Stimulated activated CD8-positive, alpha-beta memory T cell treated with anti-CD3 and anti-CD28 coated beads, Interleukin-12 subunit alpha, Interleukin-12 subunit beta, amount 100 ng/mL, for 4 hours (primary cell): ENCODE data around the gene SCAMP1.

Experiments used
- DNase-seq: peaks from one replicate; pipeline ENCODE4 v3.0.0-alpha.2; 2020; ENCODE audit warnings: low read depth

SCAMP1 gene

DNA sequence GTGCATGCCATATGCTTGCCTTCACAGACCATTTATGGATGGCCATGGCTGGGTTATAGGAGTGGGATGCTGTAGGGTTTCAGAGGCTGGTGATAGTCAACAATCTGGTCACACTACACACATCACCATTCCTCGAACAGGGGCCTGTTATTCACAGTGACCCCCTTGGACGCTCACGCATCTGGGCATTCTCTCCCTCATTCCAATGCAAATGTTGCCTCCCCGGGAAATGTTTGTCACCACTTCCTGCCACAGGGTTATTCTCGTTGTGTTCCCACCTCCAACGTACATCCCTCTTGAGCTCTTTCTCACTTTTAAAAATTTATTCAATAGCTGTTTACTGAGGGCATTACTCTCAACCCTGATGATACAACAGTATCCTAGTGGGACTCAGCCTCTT lies 135.4 kb downstream of the SCAMP1 start:
- DNase-seq, result no peak

DNA sequence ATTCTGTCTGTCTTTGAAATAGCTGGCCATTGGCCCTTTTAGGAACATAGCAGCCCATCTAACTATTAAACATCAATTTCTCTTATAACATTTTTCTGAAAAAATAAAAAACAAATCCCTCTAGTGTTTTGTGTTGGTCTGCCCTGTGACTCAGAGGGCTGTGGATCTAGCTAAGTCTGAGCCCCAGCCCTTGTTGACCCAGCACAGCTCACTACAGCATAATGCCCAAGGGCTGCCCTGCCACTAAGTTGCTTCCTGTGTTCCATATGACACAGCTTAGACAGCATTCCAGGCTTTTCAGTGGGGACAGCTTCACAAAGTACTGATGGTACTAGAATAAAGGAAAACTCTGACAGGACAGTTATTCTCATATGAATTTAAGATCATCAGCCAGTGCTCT lies 136.0 kb downstream of the SCAMP1 start:
- DNase-seq, result no peak

DNA sequence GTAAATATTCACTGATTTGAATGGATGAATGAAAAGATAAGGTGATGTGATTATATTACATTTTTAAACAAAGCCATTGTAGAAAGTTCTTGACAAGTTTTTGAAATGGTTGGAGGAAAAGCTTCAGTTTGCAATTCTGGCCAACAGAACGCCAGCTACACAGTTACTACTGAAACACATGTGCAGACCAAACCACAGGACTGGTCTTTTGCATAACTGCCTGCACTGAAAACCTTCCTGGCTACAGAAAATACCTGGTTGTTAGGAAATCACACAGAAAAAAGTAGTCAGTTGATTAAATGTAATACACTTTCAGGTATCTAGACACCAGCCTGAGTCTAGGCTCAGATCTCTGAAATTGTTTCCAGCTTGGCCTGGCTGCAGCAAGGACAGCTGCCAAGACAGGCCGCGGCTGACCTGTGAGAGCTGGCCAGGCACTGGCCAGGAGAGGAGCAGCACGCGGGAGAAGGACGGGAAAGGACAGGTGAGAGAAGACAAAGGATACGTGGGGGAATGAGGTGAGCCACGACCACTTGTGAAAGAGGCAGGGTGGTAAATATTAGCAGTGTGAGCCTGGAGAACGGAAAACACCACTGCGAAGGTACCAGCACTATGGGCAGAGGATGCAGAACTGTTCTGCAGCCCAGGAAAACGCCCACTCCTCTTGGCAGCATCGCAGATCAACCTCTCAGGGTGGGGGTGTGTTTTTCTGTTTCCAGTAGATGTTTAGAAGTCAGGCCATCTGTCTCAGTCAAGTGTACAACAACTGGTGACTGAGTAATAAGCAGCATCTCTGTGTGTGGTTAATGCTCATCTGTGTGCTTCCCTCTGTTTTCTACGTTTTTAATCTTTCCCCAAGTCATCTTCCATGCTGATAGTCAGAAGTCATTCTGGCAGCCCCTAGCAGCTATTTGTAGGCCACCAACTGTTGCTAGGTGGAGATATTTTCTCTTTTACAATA lies 137.4 kb downstream of the SCAMP1 start:
- DNase-seq, result no peak

DNA sequence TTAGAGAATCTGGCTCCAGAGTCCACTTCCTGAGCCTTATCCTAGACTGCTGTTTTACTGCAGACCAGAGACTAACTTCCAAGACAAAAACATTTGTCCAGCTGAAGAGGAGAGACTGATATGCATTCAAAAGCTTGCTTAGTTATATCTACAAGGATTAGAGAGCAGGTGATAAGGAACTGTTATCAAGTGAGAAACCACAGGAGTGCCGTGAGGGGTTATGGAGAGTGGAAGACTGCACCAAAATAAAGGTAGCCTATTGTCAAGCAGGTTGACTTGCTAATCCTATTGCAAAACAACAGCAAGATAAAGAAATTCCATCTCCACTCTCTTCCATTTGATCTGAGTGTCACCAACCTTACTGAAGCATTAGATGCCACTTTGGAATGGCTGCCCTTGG lies 139.1 kb downstream of the SCAMP1 start:
- DNase-seq, result no peak

DNA sequence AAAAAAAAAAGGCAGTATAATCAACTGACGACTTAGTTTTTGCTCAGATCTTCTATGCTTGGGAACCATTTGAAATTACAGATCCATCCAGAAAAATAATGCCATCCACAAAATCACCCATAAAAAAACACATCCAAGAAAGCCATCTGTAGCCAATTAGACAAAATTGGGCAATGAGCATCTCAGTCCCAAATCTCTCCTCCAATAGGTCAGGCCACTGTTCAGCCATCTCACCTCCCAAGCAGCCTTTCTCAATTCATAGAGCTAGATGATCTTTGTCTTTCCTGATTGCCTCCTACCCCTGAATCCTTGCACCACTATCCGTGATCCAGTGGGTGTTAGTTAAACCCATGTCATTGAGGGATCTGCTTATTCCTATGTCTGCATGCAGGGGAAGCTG lies 139.6 kb downstream of the SCAMP1 start:
- no peak for DNase-seq

DNA sequence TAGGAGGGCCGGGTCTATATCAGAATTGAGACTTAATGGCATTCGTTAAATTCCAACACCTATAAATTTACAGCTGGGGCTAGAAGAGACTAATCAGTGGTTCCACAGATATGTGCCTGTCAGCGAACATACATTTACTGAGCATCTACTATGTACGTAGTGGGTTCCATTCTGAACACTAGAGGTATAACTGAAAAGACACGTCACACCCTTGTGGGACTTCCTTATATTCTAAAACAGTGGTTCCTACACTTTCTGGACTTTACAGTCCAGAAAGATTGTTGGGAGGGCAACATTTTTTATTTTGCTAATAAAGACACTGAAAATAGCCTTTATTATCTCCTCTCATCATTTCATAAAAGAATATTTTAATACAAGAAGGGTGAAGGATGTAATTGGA lies 140.5 kb downstream of the SCAMP1 start:
- DNase-seq, result no peak

DNA sequence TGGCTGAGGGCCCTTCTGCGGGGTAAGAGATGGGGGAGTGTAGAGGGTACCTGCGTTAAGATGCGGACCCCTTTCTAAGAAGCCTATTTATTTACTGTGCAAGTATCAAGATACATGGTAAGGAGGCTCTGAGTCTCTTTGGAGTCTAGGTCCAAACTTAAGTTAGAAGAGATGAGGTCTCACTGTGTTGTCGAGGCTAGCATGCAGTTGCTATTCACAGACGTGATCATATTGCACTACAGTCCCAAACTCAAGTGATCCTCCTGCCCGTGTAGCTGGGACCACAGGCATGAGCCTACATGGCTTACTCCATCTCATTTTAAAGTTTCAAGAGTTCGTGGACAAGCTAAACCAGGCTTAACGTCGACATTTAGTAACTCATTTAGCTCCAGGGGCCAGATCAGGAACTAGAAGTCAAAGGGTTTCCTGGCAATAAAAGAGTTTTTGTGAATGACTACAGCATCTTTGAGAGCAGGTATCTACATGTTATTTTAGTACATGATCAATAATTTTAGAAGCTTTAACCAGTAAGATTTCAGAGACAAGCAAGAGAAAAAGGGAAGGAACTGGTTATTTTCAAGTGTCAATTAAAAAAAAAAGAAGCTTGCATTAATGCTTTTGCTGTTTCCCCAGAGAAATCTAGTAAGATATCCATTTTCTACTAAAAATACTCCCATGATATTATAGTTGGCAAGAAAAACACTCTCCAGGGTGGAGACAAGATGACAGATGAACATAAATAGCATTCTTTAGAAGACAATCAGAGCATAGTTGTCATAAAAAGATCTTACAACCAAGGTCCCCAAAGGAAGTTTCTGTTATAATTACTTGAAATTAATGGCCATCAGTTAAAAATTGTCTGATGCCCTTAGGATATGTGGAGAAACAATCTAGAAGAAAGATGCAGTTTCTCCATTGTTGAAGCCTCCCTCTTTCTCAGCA lies 141.3 kb downstream of the SCAMP1 start:
- DNase-seq, result no peak

DNA sequence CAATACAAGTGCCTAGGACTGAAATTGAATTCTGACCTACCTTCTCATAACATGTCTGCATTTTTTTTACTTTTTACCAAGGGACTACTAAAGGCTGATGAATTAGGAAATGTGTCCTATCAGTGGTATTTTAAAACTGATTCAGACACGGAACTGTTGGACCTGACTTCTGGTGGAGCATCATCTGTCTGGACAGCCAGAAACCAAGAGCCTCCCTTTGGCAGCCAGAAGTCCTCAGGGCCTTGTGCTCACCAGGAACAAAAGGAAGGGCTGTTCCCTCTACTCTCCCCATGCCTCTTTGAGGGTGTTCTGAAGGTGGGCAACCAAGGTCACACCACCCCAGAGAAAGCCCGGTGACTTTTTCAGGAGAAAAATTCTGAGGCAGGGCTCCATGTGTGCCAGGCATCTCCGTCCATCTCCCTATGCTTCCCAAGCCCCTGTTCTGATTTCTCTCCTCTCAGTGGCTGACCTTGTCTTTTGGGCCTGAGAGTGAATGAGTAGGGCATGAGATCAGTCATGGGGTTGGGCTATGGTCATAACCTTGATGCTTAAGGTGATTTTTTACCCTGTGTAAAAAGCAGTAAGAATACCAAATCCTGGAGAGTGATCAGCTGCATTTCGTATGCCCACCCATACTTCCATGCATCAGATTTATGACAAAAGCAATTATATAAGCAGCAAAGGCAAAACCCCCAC lies 143.7 kb downstream of the SCAMP1 start:
- DNase-seq, result no peak

DNA sequence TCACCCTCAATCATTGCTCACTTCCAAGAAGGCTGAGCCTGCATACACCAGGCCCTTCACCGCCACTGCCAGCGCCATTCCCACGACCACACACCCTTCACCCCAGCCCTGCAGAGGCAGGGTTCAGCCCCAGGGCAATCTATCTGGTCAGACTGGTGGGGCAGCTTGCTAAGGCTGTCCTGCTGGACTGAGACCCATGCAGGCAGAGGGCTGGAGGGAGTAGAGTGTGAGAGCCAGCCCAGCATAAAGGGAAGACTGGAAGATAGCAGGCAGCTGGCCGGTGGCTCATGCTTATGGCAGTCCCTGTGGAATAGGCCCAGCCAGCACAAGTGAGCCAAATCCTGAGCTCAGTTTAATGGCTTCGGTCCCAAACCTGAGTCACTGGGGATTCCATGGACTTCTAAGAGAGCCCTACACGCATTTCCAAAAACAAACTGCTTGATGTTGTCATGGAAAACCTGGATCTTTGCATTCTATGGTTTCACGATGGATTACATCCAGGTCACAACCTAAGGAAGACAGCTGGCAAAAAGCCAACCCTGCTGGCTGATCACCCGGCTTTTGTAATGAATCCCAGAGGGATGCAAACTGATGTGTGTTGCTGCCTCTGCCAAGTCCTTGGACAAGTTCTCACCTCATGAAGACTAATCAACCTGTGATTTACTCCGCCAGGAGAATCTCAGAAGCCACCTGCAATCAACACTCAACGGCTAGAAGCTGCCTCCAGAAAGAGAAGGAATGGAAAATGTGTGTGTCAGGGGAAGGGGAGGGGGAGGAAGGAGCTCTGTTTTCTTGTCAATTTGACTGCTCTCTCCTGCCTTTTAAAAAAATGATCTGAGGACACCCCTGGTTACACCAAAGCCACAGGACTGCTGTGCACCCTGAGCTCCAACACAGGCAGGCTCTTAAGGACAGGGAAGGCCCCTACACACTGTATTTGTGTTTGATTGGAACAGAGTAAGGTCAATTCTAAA lies 144.6 kb downstream of the SCAMP1 start:
- no peak for DNase-seq

DNA sequence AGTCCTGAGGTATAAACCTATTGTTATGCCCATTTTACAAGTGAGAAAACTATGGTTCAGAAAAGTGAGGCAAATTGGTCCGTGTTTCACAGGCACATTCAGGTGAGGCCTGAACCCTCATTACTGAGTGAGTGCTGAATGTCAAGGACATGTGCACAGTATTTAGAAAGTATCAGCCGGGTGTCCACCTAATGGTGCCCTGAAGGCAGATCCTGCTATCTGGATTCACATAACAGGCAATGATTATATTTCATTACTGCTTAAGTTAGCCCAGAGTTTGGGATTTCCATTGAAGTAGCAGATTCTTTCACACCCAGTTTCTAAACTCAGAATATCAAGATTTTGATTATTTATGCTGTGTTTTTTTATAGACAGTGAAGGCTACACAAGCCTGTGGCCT lies 145.4 kb downstream of the SCAMP1 start:
- no peak for DNase-seq

DNA sequence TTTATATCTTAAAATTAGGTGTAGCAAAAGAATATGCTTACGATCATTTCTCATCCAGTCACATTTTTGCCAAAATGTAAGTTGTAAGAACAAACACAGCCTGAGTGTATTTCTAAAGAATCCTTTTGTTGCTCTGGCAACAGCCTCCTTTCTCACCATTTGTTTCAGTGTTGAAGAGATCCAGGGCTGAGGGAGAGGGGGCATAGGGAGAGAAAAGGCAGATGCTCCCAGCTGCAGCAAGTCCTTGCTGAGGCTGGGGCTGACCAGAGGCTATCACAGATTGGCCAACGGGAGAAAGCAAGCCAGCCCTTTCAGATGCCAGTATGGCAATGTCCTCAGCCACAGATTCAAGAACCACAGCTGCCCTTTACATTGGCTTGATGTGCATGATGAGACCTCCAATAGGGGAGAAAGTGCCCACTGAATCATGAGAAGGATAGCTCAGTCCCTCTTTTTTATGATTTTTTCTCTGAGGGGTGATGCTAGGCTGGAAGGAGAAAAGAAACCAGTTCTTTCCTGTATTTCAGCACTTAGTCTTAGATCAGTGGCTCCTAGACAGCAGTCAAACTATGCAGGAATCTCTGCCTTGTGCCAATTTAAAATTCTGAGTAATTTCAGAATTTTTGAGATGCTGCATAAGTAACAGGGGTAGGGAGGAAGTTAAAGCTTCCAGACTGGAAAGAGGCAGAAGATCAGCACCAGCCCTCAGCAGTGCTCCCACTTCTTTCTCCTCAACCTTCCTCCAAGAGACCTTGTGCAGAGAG lies 146.0 kb downstream of the SCAMP1 start:
- DNase-seq, result no peak

DNA sequence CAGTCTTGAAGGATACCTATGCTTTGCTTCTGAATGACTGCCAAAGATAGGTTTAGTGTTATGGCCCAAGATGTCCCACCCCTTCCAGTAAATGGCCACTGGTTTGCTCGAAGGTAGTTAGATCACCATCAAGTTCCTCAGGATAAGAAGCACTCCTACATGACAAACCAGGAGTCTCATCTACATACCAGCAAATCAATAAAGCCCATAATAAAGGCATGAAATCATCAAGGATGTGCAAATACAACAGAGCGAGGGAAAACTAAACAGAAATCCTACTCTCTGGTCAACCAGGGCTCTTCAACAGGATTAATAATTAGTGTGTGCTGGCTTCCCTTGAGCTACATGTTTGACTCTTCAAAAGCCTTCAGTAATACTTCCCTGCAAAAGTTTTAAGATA lies 147.1 kb downstream of the SCAMP1 start:
- DNase-seq, result no peak

DNA sequence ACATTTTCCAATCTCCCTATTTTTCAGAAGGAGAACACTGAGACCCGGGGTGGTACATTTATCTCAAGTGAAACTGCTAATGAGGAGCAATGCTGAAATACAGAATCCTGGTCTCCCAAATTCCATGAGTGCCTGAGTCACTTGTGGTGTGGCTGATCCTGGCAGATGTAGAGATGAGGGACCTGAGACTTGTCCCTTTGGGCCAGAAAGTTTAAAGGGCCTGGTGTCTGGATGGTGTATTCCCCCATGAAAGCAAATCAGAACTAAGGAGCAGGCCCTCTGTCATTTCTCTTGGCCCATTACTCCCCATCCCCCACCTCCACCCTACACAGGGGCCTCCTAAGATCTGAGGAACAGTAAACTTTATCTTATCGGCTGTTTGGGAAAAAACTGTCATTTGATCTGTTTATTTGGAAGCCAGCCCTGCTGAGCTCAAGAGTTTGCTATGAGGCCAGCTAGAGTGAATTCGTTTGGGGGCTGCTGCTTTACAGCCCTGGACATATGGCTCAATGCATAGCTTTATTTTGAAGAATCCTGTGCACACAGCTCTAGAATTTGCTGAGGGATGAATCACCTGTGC lies 147.9 kb downstream of the SCAMP1 start:
- no peak for DNase-seq

DNA sequence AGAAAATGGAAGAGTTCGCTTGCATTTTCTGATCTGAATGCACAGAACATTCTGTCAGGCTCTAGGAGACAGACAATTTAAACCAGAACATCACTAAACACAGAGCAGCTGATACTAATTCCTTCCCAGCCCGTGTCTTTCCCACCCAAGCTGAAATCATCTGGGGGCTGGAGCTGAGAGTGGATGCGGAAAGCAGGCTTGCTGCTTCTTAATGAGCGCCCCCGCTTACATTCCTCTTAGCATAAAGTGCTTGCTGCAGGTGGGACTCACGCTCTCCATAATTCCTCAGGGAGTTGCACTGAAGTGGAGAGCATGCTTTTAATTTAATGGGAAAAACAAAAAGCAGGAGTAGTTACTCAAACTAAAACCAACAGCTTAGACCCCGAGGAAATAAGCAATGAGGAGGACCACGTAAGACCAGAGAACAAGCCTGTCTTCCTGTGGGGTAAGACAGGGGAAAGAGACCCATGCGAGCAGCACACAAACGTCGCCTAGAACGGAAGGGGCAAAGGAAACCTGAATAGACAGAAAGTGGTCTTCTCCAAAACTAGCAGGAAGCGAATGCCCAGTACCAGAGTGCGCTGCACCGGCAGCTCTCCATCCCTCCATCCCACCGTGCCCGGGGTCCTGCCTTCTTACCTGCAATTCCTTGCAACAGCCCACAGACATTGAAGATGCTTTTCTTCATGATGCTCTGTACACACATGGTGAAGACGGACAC lies 148.9 kb downstream of the SCAMP1 start:
- no peak for DNase-seq

DNA sequence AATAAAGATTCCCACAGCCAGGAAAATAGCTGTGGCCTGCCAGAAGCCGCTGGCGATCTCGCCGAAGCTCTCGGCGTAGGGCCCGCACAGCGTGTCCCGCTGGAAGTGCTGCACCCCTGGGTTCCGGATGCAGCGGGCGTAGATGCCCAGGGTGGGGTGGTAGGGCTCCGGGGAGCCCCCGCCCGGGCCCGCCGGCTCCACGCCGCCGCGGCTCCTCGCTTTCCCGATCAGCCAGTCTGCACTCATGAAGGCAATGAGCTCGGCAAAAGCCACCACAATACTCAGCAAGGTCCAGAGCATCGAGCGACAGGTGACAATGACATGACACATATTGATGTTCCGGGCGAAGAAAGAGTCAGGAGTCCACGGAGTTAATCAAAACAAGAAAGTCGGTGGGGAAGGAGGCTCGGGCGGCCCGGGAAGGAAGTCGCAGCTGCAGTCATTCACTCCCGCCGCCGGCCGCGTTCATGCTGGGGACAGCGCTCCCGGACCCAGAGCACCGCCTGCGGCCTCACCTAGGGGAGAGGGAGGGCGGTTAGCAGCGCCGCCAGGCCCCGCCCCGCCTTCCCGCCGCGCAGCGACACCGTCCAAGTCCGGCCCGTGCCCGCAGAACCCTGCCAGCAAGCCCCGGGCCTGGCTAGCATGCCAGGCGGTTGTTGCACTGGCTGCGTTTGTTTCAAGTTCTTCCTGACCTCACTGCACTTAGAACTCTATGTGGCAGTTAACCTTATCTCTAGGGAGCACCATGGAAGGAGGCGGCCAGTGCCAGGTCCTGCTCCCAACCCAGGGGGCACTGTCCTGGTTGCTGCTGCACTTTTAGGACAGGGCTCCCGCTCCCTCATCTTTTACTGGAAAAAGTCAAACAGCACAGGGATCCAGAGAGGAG lies 149.7 kb downstream of the SCAMP1 start:
- DNase-seq, result peak; percentile 13

DNA sequence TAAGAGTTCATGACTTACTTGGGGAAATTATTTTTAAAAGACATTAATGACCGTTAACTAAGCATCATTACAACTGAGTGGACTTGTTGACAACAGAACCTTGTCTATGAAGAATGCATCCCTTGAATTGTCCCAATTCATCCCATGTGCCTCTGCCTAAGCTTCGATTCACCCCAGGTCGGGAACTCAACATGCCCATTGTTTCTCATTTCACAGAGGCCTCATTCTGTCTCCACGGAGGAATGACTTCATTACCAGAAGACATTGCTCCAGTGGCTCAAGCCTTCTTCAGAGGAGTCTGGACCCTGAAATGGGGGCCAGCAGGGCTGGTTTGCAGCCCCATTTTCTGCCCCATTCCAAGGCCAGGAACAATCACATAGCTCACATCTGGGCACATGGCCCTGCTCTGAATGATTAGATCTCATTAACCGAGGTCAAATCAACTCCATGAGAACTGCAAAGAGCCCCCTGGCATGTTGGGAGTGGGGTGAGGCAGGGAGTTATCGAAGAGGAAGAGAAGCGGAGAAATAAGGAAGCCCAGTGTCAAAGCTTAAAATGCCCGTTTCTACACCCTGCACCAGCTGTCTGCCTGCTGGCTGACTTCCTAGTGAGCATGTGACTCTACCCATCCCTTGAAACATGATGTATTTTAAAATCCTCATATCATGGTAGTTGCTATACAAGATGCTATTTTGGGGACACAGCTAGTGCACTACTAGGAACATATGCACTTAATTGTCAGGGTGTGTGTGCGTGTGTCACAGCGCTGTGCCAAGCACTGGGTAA lies 150.9 kb downstream of the SCAMP1 start:
- no peak for DNase-seq

DNA sequence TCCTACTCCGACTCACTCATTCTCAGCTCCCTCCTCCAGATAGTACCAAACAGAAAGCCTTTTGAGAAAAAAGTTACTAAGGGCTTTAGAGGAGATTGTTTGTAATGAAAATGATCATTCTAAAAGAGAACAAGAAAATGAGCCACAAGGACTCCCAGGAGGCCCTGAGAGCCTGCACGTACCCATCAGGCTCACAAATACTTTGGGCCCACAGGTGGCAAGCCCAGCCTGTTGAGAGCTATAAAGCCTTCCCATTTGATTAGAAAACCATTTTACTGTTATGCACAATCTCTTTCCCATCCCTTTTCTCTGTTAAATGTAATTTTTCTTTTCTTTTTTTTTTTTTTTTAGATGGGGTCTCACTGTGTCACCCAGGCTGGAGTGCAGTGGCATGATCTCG lies 152.0 kb downstream of the SCAMP1 start:
- no peak for DNase-seq
